NCI-H524 (cell line): ENCODE measurements around the gene AGPAT2.

ENCODE experiments used
- DNase-seq, 2 experiments: peaks; one replicate each; lab custom pipeline; 2025; lab: John Stamatoyannopoulos, UW

AGPAT2 gene

DNA sequence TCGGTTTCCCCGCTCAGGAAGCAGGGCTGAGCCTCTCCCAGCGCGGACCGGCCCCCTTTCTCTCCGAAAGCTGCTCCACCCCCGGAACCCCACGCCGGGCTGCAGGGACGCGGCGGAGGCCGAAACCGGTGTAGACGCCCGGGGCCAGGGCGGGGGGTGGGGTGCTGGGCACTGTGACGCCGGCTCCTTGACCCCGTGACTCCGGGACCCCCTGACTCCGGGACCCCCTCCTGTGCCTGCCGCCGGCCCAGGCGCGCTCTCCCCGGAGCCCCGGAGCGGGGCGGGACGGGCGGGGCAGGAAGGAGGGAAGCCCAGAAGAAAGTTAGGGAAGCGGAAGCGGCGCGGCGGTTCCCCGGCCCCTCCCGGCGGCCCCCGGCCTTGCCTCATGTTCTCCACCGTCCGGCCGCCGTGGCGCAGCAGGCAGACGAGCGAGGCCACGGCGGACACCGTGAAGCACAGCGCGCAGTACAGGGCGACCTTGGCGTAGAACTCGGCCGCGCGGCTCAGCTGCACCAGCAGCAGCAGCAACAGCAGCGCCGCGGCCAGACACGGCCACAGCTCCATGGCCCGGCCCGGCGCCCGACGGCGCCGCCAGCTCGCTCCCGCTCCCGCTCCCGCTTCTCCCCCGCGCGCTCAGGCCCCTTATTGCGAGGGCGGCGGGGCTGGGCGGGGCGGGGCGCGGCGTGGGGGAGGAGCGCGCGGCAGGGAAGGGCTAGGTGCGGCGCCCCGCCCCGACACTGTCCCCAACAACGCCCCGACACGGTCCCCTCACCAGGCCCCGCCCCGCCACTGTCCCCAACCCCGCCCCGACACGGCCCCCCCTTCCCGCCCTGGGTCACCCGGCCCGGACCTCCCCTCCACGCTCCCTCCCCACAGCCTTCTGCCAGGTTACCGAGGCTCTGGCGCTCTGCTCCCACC lies at the start of gene AGPAT2:
AGPAT2 (minus strand) TSS at position 664 of the 918 bp plus-strand sequence; CDS start at position 564, 100 bp downstream.
- peak; percentile 50 to 60 for DNase-seq

DNA sequence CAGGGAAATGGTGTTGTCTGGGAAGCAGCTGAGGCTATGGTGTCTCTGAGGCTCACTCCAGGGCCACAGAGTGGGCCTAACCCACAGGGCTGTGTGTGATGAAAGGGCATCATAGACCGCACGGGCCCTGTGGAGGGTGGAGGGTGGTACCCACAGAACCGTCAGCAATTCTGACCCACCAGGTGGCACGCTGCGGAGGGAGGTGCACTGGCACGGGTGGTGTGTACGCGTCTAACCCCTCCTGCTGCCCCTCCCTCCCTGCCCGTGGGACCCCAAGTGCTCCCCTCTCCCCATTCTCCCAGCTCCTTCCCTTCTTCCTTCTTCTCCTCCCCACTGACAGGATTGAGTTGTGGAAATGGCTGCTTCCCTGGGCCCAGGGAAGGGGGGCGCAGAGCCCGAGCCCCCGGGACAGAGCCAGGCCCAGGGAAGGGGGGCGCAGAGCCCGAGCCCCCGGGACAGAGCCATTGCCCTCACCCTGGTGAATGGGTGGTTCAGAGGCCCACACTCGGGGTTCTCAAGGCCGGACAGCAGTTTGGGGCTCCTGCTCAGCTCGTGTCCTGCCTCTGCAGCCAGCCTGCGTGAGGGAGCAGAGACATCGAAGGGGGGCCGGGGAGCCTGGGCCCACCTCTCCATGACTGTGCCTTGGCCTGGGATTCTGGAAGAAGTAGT lies 48.7 kb upstream of the AGPAT2 start:
- no peak for DNase-seq

DNA sequence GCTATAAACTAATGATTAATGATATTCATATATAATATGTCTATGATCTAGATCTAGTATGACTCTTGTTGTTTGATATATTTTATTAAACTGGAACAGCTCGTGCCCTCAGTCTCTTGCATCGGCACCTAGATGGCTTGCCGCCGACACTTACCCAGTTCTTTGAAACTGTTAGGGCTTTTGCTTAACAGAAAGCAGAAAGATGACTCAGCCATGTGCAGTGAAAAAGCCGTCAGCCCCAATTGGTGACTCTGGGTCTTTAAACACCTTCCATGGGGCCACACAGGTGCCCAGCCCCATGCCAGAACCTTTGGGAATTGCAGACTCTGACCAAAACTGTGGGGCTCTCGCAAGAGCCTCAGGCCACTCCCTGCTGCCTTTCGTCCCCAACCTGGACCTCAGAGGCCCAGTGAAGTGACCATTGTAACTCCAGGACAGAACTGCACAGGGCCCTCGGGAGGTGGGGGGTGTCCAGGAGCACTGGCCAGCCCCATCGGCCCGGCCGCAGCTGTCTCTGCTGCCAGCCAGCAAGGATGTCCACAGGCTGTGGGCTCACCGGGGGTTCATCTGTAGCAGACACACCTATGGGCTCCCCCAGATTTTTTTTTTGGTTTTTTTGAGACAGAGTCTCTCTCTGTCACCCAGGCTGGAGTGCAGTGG lies 47.7 kb upstream of the AGPAT2 start:
- no peak for DNase-seq

DNA sequence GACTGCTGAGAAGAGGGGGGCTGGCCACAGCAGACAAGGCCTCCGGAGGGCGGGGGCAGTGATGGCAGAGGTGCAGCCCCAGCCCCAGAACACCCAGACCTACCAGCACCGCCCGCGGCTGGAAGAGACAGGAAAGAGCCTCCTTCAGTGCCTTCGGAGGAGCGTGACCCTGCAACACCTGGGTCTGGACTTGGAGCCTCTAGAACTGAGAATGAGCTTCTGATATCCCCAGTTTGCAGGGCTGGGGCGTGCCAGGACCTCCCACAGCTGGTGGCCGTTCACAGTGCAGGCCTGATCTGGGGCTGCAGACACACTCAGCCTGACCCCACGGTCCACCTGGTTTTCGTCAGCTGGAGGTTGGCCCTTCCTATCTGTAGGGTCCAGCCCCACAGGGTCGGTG lies 46.4 kb upstream of the AGPAT2 start:
- DNase-seq, result no peak

DNA sequence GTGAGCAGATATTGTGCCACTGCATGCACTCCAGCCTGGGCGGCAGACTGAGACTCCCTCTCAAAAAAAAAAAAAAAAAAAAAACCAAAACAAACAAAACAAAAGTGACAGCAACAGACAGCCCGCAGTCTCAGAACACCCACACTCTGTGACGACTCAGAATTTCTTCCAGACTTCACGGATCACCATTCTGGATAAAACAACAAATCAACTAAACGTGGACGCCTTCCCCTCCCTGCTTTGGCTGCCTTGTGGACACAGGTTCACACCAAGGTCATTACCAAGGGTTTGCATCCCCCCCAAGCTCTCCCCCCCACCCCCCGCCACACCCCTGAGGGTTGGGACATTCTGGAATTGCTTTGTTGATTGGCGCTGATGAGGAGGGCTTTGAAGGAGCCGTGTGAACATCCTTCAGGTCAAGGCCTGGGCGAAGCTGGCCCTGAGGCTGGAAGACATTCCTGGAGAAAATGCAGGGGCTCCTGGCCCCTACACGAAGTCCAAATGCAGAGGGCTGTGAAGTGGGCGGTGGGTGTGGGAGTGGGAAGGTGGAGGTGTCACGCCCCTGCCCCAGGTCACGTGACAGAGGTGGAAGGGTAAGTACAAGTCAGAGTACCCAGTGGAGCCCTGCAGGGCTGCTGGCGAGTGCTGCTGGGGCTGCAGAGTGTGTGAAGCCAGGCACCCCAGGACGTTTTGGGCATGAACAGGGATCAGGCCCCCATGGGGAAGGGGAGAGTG lies 45.4 kb upstream of the AGPAT2 start:
- no peak for DNase-seq

DNA sequence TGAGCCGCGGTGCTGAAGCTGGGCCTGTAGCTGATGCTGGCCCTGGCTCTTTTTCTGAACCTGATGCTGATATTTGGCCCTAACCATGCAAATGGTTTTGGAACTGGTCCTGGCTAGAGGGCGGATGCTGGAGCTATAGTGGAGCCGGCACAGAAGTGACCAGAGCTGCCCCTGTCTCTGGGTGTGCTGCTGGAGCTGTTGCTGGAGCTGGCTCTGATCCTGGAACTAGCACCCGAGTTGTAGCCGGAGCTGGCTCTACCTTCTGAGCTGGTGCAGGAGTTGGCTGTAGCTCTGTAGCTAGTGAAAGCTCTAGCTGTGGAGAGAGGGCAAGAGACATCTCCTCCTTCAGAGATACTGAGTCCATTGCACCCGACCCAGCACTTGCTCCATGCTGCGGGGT lies 42.7 kb upstream of the AGPAT2 start:
- DNase-seq, result no peak

DNA sequence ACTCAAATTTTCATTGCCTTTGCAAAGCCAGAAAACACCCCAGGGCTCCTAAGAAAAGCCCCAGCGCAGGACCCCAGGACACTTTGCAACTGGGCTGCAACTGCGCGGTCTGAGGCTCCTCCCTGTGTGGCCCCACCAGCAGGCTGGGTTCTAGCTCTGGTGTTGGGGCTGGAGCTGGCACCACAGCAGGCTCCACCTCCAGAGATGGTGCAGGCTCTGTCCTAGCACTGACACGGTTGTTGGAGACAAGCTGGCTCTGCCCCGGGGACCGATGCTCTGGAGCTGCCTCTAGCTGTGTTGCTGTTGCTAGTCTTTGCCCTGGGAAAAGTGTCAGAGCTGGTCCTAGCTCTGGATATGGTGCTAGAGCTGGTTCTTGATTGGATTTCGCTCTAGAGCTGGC lies 41.9 kb upstream of the AGPAT2 start:
- no peak for DNase-seq

DNA sequence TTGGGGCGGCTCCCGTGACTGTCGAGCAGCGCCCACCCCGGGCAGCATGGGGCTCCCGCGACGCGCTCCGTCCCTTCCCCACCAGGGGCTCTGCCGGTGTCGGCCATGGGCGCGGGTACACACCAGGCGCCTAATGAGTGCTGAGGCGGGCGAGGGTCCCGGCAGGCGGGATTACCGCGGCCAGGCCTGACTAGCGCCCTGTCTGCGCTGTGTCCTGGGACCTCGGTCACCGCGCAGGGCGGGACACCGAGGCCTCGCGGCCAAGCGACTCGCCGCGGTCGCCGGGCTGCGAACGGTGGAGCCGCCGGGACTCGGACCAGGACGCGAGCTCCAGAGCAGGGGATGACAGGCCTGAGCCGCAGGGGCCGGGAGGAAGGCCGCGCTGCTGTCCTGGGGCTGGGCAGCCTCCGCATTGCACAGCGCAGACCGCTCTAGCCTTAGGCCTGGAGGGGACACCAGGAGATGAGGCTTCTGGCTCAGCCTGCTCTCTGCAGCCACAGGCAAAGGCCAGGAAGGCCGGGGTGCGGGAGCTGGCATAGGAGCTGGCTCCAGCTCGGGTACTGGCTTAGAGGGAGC lies 41.4 kb upstream of the AGPAT2 start:
- DNase-seq, result no peak

DNA sequence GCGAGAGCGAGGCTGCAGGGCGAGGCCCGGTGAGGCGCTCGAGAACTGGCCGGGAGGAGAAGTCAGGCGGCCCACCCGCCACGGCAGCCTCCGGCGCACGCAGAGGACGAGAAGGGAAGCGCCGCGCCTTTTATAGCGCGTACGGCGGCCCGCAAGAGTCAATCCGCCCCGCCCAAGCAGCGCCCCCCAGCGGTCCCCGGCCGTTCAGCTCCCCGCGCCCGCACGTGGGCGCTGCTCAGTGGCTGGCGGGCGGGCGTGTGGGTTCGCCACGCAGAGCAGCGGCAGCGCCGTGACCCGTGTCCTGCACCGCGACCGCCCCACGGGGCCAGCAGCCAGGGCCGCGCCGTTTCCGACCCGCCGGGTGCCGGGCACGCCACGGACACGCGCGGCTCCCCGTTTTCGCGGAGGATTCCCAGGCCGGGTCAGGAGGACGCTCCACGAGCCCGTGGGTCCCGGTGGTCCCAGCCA lies 40.9 kb upstream of the AGPAT2 start:
- DNase-seq, result peak; percentile 76 to 87

DNA sequence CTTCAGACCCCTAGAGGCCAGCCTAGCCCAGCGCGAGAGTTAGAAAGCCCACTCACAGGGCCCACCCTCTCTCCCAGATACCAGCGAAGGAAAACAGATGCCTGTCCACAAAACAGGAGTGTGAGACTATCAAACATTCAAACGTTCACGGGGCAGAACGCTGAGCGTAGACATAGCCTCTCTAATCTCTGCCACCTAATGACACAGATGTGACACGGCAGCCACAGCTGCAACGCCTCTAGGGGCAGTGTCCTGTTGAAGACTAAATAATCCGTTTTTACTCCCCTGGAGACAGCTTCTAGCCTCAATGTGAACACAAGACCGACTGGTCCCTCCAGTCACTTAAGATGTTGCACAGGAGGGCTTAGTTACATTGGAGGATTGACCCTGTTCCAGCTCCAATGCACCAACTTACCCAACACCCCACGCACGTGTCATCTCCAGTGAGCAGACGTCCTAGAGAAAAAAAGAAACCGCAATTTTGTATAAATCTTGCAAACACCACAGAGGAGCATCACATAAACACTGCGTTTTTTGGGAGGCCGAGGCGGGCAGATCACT lies 39.5 kb upstream of the AGPAT2 start:
- peak; percentile 41 to 75 for DNase-seq

DNA sequence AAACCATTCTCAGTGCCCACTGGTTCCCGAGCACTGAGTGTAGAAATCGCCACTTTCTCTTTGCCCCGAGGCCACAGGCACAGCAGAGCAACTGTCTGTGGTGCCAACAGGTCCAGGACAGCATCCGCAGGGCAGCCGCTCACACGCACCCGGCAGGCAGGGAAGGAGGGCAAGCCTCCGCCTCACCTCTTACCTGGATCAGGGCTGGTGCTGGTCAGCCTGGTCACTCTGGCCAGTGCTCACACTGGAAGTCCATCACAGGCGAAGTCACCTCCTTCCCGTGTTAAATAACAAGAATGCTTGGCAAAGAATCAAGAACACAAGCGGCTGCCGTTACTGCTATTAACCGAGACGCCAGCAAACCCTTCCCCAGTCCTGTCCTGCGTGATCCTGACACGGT lies 38.9 kb upstream of the AGPAT2 start:
- no peak for DNase-seq

DNA sequence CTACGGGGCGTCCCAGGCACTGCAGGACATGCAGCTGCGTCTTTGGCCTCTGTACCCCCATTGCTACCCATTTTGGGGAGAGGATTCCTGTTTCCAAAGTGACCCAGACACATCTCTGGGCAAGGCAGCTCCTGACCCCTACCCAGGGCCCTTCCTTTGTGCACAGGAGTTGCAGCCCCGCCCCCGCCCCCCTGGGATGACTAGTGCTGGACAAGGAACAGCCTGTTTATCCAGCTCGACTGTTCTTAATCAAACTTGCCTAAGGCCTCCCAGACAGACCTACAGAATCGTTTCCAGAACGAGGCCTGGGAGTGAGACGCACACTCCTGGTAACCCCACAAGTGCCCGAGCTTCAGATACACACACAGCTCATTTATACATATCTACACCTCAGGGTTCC lies 38.4 kb upstream of the AGPAT2 start:
- no peak for DNase-seq

DNA sequence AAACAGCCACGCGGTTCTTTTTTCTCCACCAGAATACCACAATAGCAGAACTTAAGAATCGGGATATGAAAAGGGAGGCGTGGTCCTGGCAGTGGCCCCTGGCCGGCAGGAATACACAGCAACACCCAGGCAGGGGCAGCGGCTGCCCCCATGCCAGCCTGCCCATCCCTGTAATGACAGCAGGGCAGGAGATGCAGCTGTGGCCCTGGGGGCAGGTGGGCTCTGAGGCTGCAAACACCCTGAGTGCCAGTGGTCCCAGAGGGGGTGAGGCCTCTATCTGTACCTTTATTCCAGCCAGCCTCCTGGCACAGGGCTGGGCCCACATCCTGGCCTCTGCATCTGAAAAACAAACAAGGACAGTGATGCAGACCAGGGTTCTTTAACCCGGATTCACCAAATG lies 37.5 kb upstream of the AGPAT2 start:
- no peak for DNase-seq

DNA sequence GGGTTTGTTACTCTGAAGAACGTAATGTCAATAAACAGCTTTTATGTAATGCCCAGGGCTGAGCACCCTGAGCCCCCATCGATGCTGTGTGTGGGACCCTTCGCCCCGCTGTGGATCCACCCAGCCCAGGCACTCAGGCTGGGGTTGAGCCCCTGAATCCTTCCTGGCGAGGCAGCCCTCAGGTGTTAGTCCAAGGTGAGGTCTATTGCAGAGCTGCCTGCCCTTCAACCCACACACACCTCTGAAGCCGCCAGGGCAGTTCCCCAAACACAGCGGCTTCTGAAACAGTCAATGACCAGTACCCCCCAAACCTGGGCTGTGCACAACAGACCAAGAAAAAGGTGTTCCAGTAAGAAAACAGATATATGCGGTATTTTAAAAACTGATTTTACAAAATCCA lies 36.7 kb upstream of the AGPAT2 start:
- no peak for DNase-seq

DNA sequence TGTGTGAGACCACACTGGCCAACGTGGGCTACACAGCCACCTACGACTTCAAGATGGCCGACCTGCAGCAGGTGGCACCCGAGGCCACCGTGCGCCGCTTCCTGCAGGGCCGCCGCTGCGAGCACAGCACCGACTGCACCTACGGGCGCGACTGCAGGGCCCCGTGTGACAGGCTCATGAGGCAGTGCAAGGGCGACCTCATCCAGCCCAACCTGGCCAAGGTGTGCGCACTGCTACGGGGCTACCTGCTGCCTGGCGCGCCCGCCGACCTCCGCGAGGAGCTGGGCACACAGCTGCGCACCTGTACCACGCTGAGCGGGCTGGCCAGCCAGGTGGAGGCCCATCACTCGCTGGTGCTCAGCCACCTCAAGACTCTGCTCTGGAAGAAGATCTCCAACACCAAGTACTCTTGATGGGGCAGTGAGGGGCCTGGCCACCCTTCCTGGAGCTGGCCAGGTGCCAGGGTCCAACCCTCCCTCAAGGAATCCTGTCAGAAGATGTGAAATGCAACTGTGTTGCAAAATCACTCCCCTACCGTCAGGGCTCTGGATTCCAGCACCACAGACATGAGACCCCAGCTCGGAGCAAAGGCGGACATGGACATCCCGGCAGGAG lies 36.2 kb upstream of the AGPAT2 start:
- DNase-seq, result peak in 1 of 2 experiments; percentile 34

DNA sequence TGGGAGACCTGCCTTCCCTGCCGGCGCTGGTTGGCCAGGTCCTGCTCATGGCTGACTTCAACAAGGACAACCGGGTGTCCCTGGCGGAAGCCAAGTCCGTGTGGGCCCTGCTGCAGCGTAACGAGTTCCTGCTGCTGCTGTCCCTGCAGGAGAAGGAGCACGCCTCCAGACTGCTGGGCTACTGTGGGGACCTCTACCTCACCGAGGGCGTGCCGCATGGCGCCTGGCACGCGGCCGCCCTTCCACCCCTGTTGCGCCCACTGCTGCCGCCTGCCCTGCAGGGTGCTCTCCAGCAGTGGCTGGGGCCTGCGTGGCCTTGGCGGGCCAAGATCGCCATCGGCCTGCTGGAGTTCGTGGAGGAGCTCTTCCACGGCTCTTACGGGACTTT lies 35.7 kb upstream of the AGPAT2 start:
- DNase-seq, result peak in 1 of 2 experiments; percentile 52

DNA sequence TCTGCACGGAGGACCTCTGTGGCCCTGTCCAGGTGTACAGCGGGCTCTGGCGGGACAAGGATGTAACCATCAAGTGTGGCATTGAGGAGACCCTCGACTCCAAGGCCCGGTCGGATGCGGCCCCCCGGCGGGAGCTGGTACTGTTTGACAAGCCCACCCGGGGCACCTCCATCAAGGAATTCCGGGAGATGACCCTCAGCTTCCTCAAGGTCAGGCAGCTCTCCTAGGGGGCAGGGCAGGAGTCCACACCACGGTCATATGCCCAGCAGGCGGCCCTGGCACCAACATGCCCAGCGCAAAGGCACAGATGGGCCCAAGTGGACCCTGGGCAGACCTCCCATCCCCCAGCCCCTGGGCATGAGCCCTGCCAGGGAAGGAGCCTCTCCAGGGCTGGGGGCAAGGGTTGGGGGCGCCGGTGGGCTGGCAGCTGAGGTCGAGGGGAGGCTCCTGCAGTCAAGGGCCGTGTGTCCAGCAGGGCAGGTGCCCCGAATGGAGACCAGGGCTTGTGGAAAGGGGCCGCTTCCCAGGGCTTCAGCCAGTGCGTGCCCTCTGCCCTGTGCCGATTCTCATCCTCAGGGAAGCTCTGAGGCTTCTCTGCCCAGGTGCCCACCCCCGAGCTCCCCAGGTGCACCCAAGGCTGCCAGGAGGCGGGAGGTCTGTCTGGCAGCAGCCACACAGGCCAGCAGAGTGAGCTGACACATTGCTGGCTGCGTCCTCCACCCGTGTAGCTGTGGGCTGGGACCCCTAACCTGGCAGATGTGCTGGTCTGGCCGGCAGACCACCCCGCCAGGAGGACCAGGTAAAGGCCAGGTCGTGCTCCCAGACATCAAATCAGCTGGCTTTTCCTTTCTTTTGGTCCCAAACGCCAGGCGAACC lies 35.1 kb upstream of the AGPAT2 start:
- DNase-seq, result peak in 1 of 2 experiments; percentile 52

DNA sequence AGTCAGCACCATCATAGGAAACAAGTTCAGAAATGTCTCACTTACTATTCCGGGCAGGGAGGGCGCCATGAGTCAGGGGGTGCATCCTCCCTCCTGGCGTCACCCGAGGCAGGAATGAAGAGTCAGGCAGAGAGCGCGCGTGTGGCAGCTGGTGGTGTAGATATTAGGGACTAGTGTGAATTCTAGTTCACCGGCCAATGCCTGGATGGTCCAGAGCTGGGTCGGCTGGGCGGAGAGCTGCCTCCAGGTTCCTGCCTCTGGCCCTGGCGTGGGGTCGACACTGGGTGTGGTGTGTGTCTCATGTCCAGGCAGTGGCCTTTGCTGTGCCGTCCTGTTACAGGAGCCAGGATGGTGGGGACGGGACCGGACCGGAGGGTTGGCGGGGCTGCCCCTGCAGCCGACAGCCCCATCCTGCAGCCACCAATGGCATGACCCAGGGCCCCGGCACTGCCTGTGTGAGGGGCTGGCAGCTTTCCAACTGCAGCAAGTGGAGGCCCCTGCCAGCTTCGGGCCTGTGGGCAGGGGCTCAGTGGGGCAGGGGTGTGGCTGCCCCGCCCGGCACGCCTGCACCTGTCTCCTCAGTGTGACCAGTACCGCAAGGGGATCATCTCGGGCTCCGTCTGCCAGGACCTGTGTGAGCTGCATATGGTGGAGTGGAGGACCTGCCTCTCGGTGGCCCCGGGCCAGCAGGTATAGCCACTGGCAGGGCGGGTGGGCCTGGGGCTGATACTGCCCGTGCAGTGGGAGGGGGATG lies 34.3 kb upstream of the AGPAT2 start:
- DNase-seq, result peak in 1 of 2 experiments; percentile 61

DNA sequence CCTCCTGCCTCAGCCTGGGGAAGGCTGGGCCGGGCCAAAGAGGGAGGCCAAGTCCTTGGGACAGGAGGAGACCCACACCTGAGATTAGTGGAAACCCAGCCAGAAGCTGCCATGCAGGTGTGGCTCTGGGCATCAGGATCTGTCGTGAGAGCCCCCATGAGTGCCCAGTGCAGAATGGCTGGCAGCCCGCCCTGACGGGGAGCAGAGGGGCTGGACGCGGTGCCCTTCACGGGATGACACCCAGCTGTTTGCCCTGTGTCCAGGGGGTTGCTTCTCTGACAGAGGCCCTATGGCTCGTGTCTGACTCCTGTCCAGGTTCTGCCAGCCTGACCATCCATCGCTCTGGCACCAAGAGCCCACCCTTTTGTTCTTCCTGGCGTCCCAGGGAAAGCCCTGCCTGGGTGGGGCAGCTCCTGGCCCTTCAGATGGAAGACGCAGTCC lies 33.7 kb upstream of the AGPAT2 start:
- no peak for DNase-seq
